NCI-H1417 treated with DMSO at 0.1 percent for 48 hours (cell line): ENCODE results near the gene ARF6.
"Not testable (repeated sequence)": the region's sequence is repeated elsewhere in the genome, so short reads cannot be mapped to it uniquely, and the experiment has no call there.

Source experiments
- DNase-seq: peaks from one replicate; lab custom pipeline; 2025; lab: John Stamatoyannopoulos, UW

ARF6 gene

GRCh38 chr14:49892636-49893308, at the start of gene ARF6:
Gene ARF6, plus strand, starts transcription at chr14:49893082. Its CDS starts 655 bp downstream, at chr14:49893737.
- DNase-seq: peak; percentile 94

- DNase-seq: no peak
Measured at GRCh38 chr14:49849213-49849847, 43.6 kb upstream of the ARF6 start.

- DNase-seq: no peak
Measured at GRCh38 chr14:49851813-49852212, 41.1 kb upstream of the ARF6 start.

- DNase-seq: peak; percentile 89
Measured at GRCh38 chr14:49852301-49853157, 40.4 kb upstream of the ARF6 start, which contains the start of gene NEMF. Gene NEMF, minus strand, starts transcription at chr14:49852788. Its CDS starts 35 bp downstream, at chr14:49852753.

GRCh38 chr14:49853158-49853477, 39.8 kb upstream of the ARF6 start:
- DNase-seq: no peak

- DNase-seq: no peak
Measured at GRCh38 chr14:49853572-49854375, 39.1 kb upstream of the ARF6 start.

GRCh38 chr14:49857427-49858003, 35.4 kb upstream of the ARF6 start:
- DNase-seq: no peak

- DNase-seq: no peak
Measured at GRCh38 chr14:49858383-49858782, 34.5 kb upstream of the ARF6 start.

- no peak for DNase-seq
Measured at GRCh38 chr14:49860988-49861698, 31.7 kb upstream of the ARF6 start.

- DNase-seq: no peak
Measured at GRCh38 chr14:49861699-49862088, 31.2 kb upstream of the ARF6 start.

GRCh38 chr14:49862089-49862673, 30.7 kb upstream of the ARF6 start:
- DNase-seq: peak; percentile 71

- DNase-seq: no peak
Measured at GRCh38 chr14:49863487-49864281, 29.2 kb upstream of the ARF6 start.

GRCh38 chr14:49865431-49865859, 27.4 kb upstream of the ARF6 start:
- DNase-seq: peak; percentile 28

GRCh38 chr14:49867831-49868719, 24.8 kb upstream of the ARF6 start:
- DNase-seq: peak; percentile 81

GRCh38 chr14:49868720-49869114, 24.2 kb upstream of the ARF6 start:
- DNase-seq: no peak

- DNase-seq: no peak
Measured at GRCh38 chr14:49870908-49871307, 22.0 kb upstream of the ARF6 start.

- not testable (repeated sequence) for DNase-seq
Measured at GRCh38 chr14:49873548-49873947, 19.3 kb upstream of the ARF6 start.

- DNase-seq: no peak
Measured at GRCh38 chr14:49875640-49876198, 17.2 kb upstream of the ARF6 start.
